Brain microvascular endothelial cell (primary cell): Measurements from ENCODE around the gene FAM131A.

ENCODE experiments used
- DNase-seq: peaks from one replicate; pipeline ENCODE4 v3.0.0-alpha.2; 2020
- H3K27ac ChIP-seq: fragments of 250-450 bp; sonication (Bioruptor Pico); 2 replicates; pipeline ENCODE4 v1.5.1; 2020; ENCODE audit warnings: mild to moderate bottlenecking, moderate library complexity
- H3K27me3 ChIP-seq: fragments of 250-450 bp; sonication (Bioruptor Pico); replicated peaks from 2 replicates; pipeline ENCODE4 v1.5.1; 2020; ENCODE audit warnings: mild to moderate bottlenecking
- H3K36me3 ChIP-seq: fragments of 250-450 bp; sonication (Bioruptor Pico); replicated peaks from 2 replicates; pipeline ENCODE4 v1.5.1; 2020; ENCODE audit warnings: mild to moderate bottlenecking
- H3K4me3 ChIP-seq: 2 replicates; pipeline ENCODE4 v1.5.1; 2011; ENCODE audit warnings: low read depth, mild to moderate bottlenecking, control low read depth, low read length, moderate library complexity
- in situ Hi-C: cut with HindIII; loops from 2 replicates; pipeline ENCODE4 v1.10.0; 2017; ENCODE audit warnings: low sequenced_read_pairs, low pct_ligation_motif_present
- TF ChIP-seq, protein P1 (sequence below): IDR thresholded peaks from 2 replicates; pipeline ENCODE4 v1.5.1; 2011; ENCODE audit warnings: low read depth, mild to moderate bottlenecking, moderate library complexity, low read length, control low read depth, inconsistent platforms; ENCODE audit errors: missing control alignments

The FAM131A gene

DNA sequence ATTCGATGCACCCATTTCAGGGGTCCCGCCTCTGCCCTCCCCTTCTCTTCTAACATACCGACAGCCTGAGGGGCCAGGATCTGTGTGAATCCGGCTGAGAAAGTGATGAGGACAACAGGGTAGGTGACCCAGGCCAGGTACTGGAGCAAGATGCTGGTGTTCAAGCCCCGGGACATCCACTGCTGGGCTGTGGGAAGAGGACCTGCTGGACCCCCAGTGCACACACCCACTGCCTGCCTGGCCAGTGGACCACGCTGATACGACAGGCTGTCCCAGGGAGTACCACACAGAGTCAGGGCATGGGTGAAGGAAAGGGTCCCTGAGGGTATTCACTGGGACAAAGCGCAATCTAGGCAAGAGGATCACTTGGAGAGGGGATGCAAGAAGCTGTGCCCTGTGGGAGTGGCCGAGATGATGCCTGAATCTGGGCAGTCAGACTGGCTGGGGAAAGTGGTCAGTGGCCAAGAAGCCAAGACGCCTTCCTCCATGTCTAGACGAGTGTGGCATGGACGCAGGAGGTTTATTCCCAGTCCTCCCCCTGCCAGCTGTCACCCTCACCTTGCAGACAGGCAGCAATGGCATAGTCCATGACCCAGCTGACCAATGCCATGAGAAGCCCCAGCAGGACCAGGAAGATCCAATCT lies 20.8 kb downstream of the FAM131A start:
- in situ Hi-C loops, result loop anchor here (25.0 kb wide), 1 partner anchor 179 kb away; no protein-coding TSS in a partner anchor
- TF ChIP-seq, protein P1, sequence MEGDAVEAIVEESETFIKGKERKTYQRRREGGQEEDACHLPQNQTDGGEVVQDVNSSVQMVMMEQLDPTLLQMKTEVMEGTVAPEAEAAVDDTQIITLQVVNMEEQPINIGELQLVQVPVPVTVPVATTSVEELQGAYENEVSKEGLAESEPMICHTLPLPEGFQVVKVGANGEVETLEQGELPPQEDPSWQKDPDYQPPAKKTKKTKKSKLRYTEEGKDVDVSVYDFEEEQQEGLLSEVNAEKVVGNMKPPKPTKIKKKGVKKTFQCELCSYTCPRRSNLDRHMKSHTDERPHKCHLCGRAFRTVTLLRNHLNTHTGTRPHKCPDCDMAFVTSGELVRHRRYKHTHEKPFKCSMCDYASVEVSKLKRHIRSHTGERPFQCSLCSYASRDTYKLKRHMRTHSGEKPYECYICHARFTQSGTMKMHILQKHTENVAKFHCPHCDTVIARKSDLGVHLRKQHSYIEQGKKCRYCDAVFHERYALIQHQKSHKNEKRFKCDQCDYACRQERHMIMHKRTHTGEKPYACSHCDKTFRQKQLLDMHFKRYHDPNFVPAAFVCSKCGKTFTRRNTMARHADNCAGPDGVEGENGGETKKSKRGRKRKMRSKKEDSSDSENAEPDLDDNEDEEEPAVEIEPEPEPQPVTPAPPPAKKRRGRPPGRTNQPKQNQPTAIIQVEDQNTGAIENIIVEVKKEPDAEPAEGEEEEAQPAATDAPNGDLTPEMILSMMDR, result no peak
- no peak for DNase-seq
- Histone ChIP-seq H3K27ac (no peak overlapping the region), H3K27me3 (no peaks in the 10 kb centered on the region), H3K4me3 (no peak overlapping the region), H3K36me3 (no peaks in the 10 kb centered on the region)

DNA sequence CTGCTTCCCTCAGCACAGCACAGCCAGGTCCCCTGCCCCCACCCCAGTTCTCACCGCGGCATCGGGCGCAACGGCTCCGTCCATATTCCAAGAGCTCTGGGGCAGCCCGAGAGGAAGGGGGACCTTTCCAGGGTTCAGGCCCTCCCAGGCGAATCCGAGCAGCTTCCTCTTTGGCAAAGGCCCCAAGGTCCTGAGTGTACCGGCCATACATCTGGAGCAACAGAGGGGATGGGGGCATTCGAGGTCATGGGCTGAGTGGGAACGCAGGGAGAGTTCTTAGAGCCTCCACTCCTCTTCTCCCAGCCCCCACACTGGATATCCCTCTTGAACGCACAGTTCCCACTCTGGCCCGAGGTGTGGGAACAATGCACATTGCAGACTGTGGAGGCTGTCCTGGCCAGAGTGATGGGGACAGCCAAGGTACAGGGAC lies 21.5 kb downstream of the FAM131A start:
- DNase-seq, result no peak
- Histone ChIP-seq H3K36me3 (no peaks in the 10 kb centered on the region), H3K27me3 (no peaks in the 10 kb centered on the region), H3K4me3 (no peak overlapping the region), H3K27ac (no peak overlapping the region)
- TF ChIP-seq, protein P1, result no peak
- in situ Hi-C loops, result loop anchor here (25.0 kb wide), 1 partner anchor 178 kb away; no protein-coding TSS in a partner anchor

DNA sequence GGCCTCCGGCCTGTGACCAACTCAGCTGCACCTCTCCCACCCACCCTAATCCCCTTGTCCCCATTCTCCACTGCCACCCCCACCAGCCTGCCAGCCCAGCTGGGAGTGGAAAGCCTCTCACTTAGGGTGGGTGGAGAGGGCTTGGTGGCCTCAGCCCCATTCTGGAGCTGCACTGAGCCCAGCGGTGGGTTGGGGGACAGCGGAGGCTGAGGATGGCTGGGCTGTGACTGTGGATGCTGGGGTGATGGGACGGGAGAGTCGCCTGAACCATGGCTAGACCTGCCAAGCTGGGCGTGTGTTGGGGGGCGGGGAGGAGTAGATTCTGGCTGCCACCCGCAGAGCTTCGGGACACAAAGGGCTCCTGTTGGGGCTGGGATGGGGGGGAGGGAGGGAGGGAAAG lies 22.2 kb downstream of the FAM131A start:
- DNase-seq, result no peak
- Histone ChIP-seq H3K4me3 (no peak overlapping the region), H3K27ac (no peak overlapping the region), H3K27me3 (no peaks in the 10 kb centered on the region), H3K36me3 (no peaks in the 10 kb centered on the region)
- TF ChIP-seq, protein P1, result no peak
- in situ Hi-C loops, result loop anchor here (25.0 kb wide), 1 partner anchor 178 kb away; no protein-coding TSS in a partner anchor

DNA sequence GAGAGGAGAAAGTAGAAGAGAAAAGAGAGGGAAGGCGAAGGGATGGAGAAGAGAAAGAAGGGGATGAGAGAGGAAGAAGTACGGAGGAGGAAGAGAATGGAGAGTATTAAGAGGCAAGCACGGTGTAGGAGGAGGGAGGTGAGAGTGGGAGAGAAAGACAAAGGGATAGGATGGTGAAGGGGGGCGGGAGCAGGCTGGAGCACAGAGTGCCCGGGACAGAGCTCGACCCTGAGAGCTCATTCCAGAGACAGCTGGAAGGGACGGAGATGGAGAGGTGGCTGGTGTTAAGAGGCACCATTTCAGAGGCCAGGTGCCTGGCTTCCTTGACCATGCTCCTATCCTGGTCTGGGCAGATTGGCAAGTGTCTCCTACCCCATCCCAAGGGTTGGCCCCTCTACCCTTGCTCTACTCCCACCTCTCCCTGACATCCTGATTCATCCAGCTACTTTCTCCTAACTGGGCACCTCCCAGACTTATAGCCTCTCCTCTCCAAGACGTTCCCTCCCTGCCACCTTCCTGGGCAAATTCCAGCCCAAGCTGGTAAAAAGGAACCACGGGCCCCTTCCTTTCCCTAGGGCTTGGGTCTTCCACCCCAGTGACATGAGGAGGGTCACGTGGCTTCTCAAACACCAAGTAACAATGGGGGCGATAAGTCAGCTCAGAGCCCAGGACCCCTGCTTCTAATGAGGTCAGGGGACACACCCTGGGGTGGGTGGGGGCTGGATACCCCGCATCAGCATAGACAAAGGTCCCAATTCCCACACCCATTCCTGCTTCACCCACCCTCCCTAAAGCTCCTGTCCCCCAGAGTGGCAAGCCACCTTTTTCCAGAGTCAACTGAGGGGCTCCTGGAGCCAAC lies 22.9 kb downstream of the FAM131A start:
- Histone ChIP-seq H3K27me3 (no peaks in the 10 kb centered on the region), H3K4me3 (peak overlapping the region; percentile 82), H3K36me3 (no peaks in the 10 kb centered on the region), H3K27ac (no peak overlapping the region)
- in situ Hi-C loops, result loop anchor here (25.0 kb wide), 1 partner anchor 177 kb away; no protein-coding TSS in a partner anchor
- TF ChIP-seq, protein P1, result no peak
- DNase-seq, result no peak

DNA sequence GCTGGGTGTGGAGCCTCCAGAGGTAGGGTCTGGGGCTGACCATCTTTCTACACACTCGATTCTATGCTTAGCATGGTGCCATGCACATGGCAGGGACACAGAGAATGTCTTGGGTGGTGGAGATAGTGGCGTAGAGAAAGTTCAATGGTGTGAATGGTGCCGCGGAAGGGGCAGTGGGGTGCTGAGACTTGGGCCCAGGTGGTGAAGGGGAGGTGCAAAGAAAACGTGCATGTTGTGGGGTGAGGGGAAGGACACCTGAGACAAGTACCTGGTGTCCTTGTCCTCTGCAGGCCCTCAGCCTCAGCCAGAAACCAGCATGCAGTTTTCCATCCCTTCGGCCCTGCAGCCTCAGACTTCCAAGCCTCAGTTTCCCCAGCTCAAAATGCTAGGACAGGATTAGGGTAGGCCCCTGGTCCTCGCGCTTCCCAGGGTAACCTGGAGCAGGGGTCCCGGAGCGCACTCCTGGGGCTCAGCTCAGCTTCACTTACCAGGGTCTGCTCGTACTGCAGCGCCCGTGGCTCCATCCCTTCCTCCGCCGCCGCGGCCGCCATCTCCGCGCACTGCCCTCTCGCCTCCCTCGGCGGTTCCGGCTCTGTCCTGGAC lies 23.6 kb downstream of the FAM131A start:
- no peak overlapping the region for H3K27ac ChIP-seq
- no peak for DNase-seq
- peaks cover 1% of the 10 kb centered on the region for H3K36me3 ChIP-seq
- TF ChIP-seq, protein P1, result no peak
- H3K27me3 ChIP-seq, result no peaks in the 10 kb centered on the region
- peak overlapping the region; percentile 82 for H3K4me3 ChIP-seq
- in situ Hi-C loops, result loop anchor here (25.0 kb wide), 1 partner anchor 176 kb away; no protein-coding TSS in a partner anchor
